Hepatocyte (in vitro differentiated cells): ENCODE measurements around the gene FBLN1. TPM values are rescaled to one million over a fixed set of nuclear protein-coding genes. Genes with fewer than 3 reads are reported as not detected.

Source experiments
- DNase-seq: peaks from one replicate; pipeline ENCODE4 v3.0.0-alpha.2; 2016; ENCODE audit warnings: low spot score
- H2AFZ ChIP-seq: fragments of 200-600 bp; sonication (generic); 2 replicates; pipeline ENCODE4 v1.6.0; 2016; ENCODE audit warnings: antibody characterized with exemption, mild to moderate bottlenecking
- H3K27ac ChIP-seq: fragments of 200-600 bp; sonication (generic); 2 replicates; pipeline ENCODE4 v1.5.1; 2016; ENCODE audit warnings: mild to moderate bottlenecking
- H3K27me3 ChIP-seq: fragments of 200-600 bp; sonication (generic); 2 replicates; pipeline ENCODE4 v1.6.1; 2016
- H3K36me3 ChIP-seq: fragments of 200-600 bp; sonication (generic); replicated peaks from 2 replicates; pipeline ENCODE4 v1.5.1; 2016; ENCODE audit warnings: low read depth; ENCODE audit not compliant: insufficient read depth
- H3K4me1 ChIP-seq: fragments of 200-600 bp; sonication (generic); 2 replicates; pipeline ENCODE4 v1.5.1; 2016; ENCODE audit warnings: mild to moderate bottlenecking, moderate library complexity; ENCODE audit not compliant: insufficient read depth
- H3K4me2 ChIP-seq: fragments of 200-600 bp; sonication (generic); 2 replicates; pipeline ENCODE4 v1.6.0; 2016
- H3K4me3 ChIP-seq: fragments of 200-600 bp; sonication (generic); 2 replicates; pipeline ENCODE4 v1.5.1; 2016; ENCODE audit warnings: mild to moderate bottlenecking
- H3K79me2 ChIP-seq: fragments of 200-600 bp; sonication (generic); 2 replicates; pipeline ENCODE4 v1.6.0; 2017; ENCODE audit warnings: mild to moderate bottlenecking
- H3K9me2 ChIP-seq: fragments of 200-600 bp; sonication (generic); replicated peaks from 2 replicates; pipeline ENCODE4 v1.6.0; 2017; ENCODE audit warnings: mild to moderate bottlenecking; ENCODE audit not compliant: insufficient read depth
- H3K9me3 ChIP-seq: fragments of 200-600 bp; sonication (generic); 2 replicates; pipeline ENCODE4 v1.5.1; 2016; ENCODE audit warnings: low read depth, mild to moderate bottlenecking
- H4K20me1 ChIP-seq: fragments of 200-600 bp; sonication (generic); 2 replicates; pipeline ENCODE4 v1.6.0; 2016; ENCODE audit warnings: mild to moderate bottlenecking; ENCODE audit not compliant: insufficient read depth, poor library complexity, severe bottlenecking
- CTCF ChIP-seq: fragments of 200-600 bp; sonication (generic); IDR thresholded peaks from 2 replicates; pipeline ENCODE4 v1.5.1; 2016; ENCODE audit warnings: antibody characterized with exemption, mild to moderate bottlenecking; ENCODE audit not compliant: poor library complexity
- EZH2 ChIP-seq: fragments of 200-600 bp; sonication (generic); IDR thresholded peaks from 2 replicates; pipeline ENCODE4 v1.6.1; 2016; ENCODE audit warnings: antibody characterized with exemption, mild to moderate bottlenecking, borderline replicate concordance
- EZH2phosphoT487 ChIP-seq: fragments of 200-600 bp; sonication (generic); IDR thresholded peaks from one replicate; pipeline ENCODE4 v1.6.1; 2018; ENCODE audit warnings: antibody characterized with exemption, mild to moderate bottlenecking, low read depth, moderate library complexity; ENCODE audit not compliant: unreplicated experiment, severe bottlenecking
- WGBS: methylation state at CpG from one replicate; pipeline ENCODE4 v1.1.6; 2016; ENCODE audit warnings: low lambda C conversion rate; ENCODE audit errors: missing lambda C conversion rate; 5-methylcytosine and 5-hydroxymethylcytosine counted together
- polyA plus RNA-seq: library from polyadenylated mRNA; unstranded; fragments of >200 nt; fragmentation: Nextera tagmentation; extraction: Ambion mirVana; gene quantifications from 2 replicates; pipeline ENCODE4 v1.2.1, GENCODE V29; 2016
- total RNA-seq: library from RNA; depleted of rRNA; stranded (reverse); fragments of >200 nt; gene quantifications from 2 replicates; pipeline ENCODE4 v1.2.3, GENCODE V29; 2014

FBLN1 gene
- total and polyA plus RNA-seq, 2 experiments from 2014 or later: 201 to 669 TPM

- Histone ChIP-seq H3K9me2 (no peaks in the 10 kb centered on the region), H3K27me3 (peaks cover 7% of the 10 kb centered on the region), H4K20me1 (no peaks in the 10 kb centered on the region), H3K27ac (no peak overlapping the region), H3K36me3 (no peaks in the 10 kb centered on the region), H3K4me1 (no peaks in the 10 kb centered on the region), H3K9me3 (no peaks in the 10 kb centered on the region), H3K79me2 (no peaks in the 10 kb centered on the region), H3K4me3 (no peak overlapping the region), H3K4me2 (peak overlapping the region; percentile 74), H2AFZ (peak overlapping the region; percentile 31)
- WGBS: 28% methylated on average over 34 of the region's 54 CpGs
- peak; percentile 86 for DNase-seq
- TF ChIP-seq CTCF (peak; percentile 85), EZH2phosphoT487 (no peak), EZH2 (no peak)
These were observed 143.1 kb downstream of the FBLN1 start for GRCh38 chr22:45645526-45646414.

GRCh38 chr22:45647532-45648225 is 145.0 kb downstream of the FBLN1 start:
- no peaks in the 10 kb centered on the region for H3K36me3 ChIP-seq
- no peak overlapping the region for H3K4me2 ChIP-seq
- no peaks in the 10 kb centered on the region for H4K20me1 ChIP-seq
- H3K27ac ChIP-seq: no peak overlapping the region
- no peak for TF ChIP-seq EZH2
- TF ChIP-seq CTCF: no peak
- TF ChIP-seq EZH2phosphoT487: no peak
- H2AFZ ChIP-seq: no peak overlapping the region
- H3K4me3 ChIP-seq: no peak overlapping the region
- DNase-seq: no peak
- H3K9me2 ChIP-seq: no peaks in the 10 kb centered on the region
- no peaks in the 10 kb centered on the region for H3K79me2 ChIP-seq
- H3K27me3 ChIP-seq: no peaks in the 10 kb centered on the region
- 89% methylated on average over 18 of the region's 18 CpGs for WGBS
- no peaks in the 10 kb centered on the region for H3K4me1 ChIP-seq
- no peaks in the 10 kb centered on the region for H3K9me3 ChIP-seq

GRCh38 chr22:45648301-45649117 is 145.8 kb downstream of the FBLN1 start:
- no peaks in the 10 kb centered on the region for H3K79me2 ChIP-seq
- 91% methylated on average over 24 of the region's 24 CpGs for WGBS

More at GRCh38 chr22:45648301-45649117, 145.8 kb downstream of the FBLN1 start:
- no peaks in the 10 kb centered on the region for H3K9me2 ChIP-seq
- no peaks in the 10 kb centered on the region for H3K4me1 ChIP-seq
- H3K9me3 ChIP-seq: no peaks in the 10 kb centered on the region
- TF ChIP-seq EZH2: no peak
- no peak for TF ChIP-seq EZH2phosphoT487
- TF ChIP-seq CTCF: no peak
- no peak overlapping the region for H2AFZ ChIP-seq
- no peaks in the 10 kb centered on the region for H4K20me1 ChIP-seq
- no peak overlapping the region for H3K27ac ChIP-seq
- H3K27me3 ChIP-seq: no peaks in the 10 kb centered on the region
- no peak for DNase-seq
- H3K36me3 ChIP-seq: no peaks in the 10 kb centered on the region
- H3K4me2 ChIP-seq: no peak overlapping the region
- no peak overlapping the region for H3K4me3 ChIP-seq
